GM12878 (cell line): Measurements from ENCODE around the gene YWHAG. TPM values are rescaled to one million over a fixed set of nuclear protein-coding genes. Genes with fewer than 3 reads are reported as not detected.

Source experiments
- ASH2L ChIP-seq: fragments of 300-600, 200-600 bp; sonication (generic); IDR thresholded peaks from 2 replicates; pipeline ENCODE4 v1.6.1; 2017; ENCODE audit warnings: low read depth, mild to moderate bottlenecking, borderline replicate concordance
- BRCA1 ChIP-seq: IDR thresholded peaks from 2 replicates; pipeline ENCODE4 v1.6.1; 2011; ENCODE audit warnings: low read depth, low read length, improper control_type of control experiment
- CEBPZ ChIP-seq: fragments of 150-350 bp; IDR thresholded peaks from 2 replicates; pipeline ENCODE4 v1.6.1; 2016; ENCODE audit warnings: low read depth, low read length
- EED ChIP-seq: sonication (generic); IDR thresholded peaks from 2 replicates; pipeline ENCODE4 v1.6.1; 2016; ENCODE audit warnings: antibody characterized with exemption, low read depth
- EZH2 ChIP-seq: IDR thresholded peaks from 2 replicates; pipeline ENCODE4 v1.6.1; 2012; ENCODE audit warnings: low read depth, mild to moderate bottlenecking, control low read depth, inconsistent platforms, low read length, borderline replicate concordance; ENCODE audit not compliant: control insufficient read depth
- GATAD2B ChIP-seq: fragments of 450-650 bp; conservative IDR thresholded peaks from 2 replicates; pipeline ENCODE4 v1.6.1; 2017; ENCODE audit warnings: low read depth, mild to moderate bottlenecking, moderate library complexity
- IRF5 ChIP-seq: fragments of 450-650 bp; IDR thresholded peaks from 2 replicates; pipeline ENCODE4 v1.6.1; 2017; ENCODE audit warnings: borderline replicate concordance
- MEF2A ChIP-seq: IDR thresholded peaks from 2 replicates; pipeline ENCODE4 v1.6.1; 2011; ENCODE audit warnings: low read depth, mild to moderate bottlenecking, low read length, moderate library complexity; ENCODE audit not compliant: insufficient read depth
- MYB ChIP-seq: fragments of 150-350 bp; IDR thresholded peaks from 2 replicates; pipeline ENCODE4 v1.6.1; 2014; ENCODE audit warnings: mild to moderate bottlenecking, low read depth, low read length, borderline replicate concordance
- MYC ChIP-seq: IDR thresholded peaks from 2 replicates; pipeline ENCODE4 v1.6.1; 2011; ENCODE audit warnings: mild to moderate bottlenecking, low read length, moderate library complexity, inconsistent platforms; ENCODE audit not compliant: insufficient read depth, insufficient replicate concordance, insufficient read length, severe bottlenecking
- NFIC ChIP-seq: IDR thresholded peaks from 2 replicates; pipeline ENCODE4 v1.6.1; 2012; ENCODE audit warnings: low read depth, mild to moderate bottlenecking, inconsistent platforms, low read length, moderate library complexity
- NR2C1 ChIP-seq: fragments of 450-650 bp; IDR thresholded peaks from 2 replicates; pipeline ENCODE4 v1.6.1; 2017; ENCODE audit warnings: antibody characterized with exemption, mild to moderate bottlenecking, moderate library complexity
- NRF1 ChIP-seq: conservative IDR thresholded peaks from 2 replicates; pipeline ENCODE4 v1.6.1; 2011; ENCODE audit warnings: mild to moderate bottlenecking, low read depth, low read length, improper control_type of control experiment
- PAX5 ChIP-seq: IDR thresholded peaks from 2 replicates; pipeline ENCODE4 v1.6.1; 2011; ENCODE audit warnings: low read depth, low read length, borderline replicate concordance
- PBX3 ChIP-seq: IDR thresholded peaks from 2 replicates; pipeline ENCODE4 v1.6.1; 2011; ENCODE audit warnings: mild to moderate bottlenecking, low read depth, low read length, moderate library complexity; ENCODE audit not compliant: insufficient replicate concordance
- POLR2AphosphoS2 ChIP-seq: IDR thresholded peaks from 2 replicates; pipeline ENCODE4 v1.6.1; 2011; ENCODE audit warnings: low read depth, mild to moderate bottlenecking, low read length, improper control_type of control experiment, moderate library complexity
- RAD21 ChIP-seq: IDR thresholded peaks from 2 replicates; pipeline ENCODE4 v1.6.1; 2011; ENCODE audit warnings: mild to moderate bottlenecking, low read depth, low read length, moderate library complexity; ENCODE audit not compliant: insufficient read depth
- RB1 ChIP-seq: fragments of 450-650 bp; formaldehyde crosslinking; IDR thresholded peaks from 2 replicates; pipeline ENCODE4 v1.6.1; 2017; ENCODE audit warnings: mild to moderate bottlenecking, borderline replicate concordance
- RBBP5 ChIP-seq: fragments of 200-600 bp; sonication (generic); conservative IDR thresholded peaks from 2 replicates; pipeline ENCODE4 v1.6.1; 2016
- SMC3 ChIP-seq: IDR thresholded peaks from 2 replicates; pipeline ENCODE4 v1.6.1; 2011; ENCODE audit warnings: low read length, improper control_type of control experiment, borderline replicate concordance
- SUZ12 ChIP-seq: fragments of 200-600 bp; sonication (generic); IDR thresholded peaks from one replicate; pipeline ENCODE4 v1.6.1; 2018; ENCODE audit warnings: antibody characterized with exemption, mild to moderate bottlenecking; ENCODE audit not compliant: unreplicated experiment
- TARDBP ChIP-seq: IDR thresholded peaks from 2 replicates; pipeline ENCODE4 v1.6.1; 2016; ENCODE audit warnings: borderline replicate concordance
- TBL1XR1 ChIP-seq: IDR thresholded peaks from 2 replicates; pipeline ENCODE4 v1.6.1; 2012; ENCODE audit warnings: low read depth, low read length, improper control_type of control experiment
- YY1 ChIP-seq: IDR thresholded peaks from 2 replicates; pipeline ENCODE4 v1.6.1; 2011; ENCODE audit warnings: low read depth, mild to moderate bottlenecking, low read length
- ZNF622 ChIP-seq: fragments of 450-650 bp; IDR thresholded peaks from 2 replicates; pipeline ENCODE4 v1.6.1; 2017; ENCODE audit warnings: mild to moderate bottlenecking, inconsistent platforms
- polyA plus RNA-seq, 11 experiments: library from polyadenylated mRNA; depleted of rRNA in 4 of 11; unstranded in 6 of 11; stranded (reverse) in 5 of 11; fragments of >200 nt; fragmentation: Nextera tagmentation in 4 of 11; fragmentation: Illumina TruSeq in 1 of 11; extraction: Ambion mirVana in 4 of 11; extraction: Trizol in 1 of 11; gene quantifications; 1 replicate in 1 of 11; 2 replicates in 10 of 11; pipeline versions ENCODE4 v1.2.1 to v1.2.3, GENCODE V29; 2011 to 2016; ENCODE audit warnings: inconsistent platforms in 2 of 11, missing spikeins in 2 of 11, low read depth in 1 of 11
- total RNA-seq, 4 experiments: library from RNA; depleted of rRNA in 3 of 4; stranded (reverse); fragments of >200 nt in 3 of 4; fragmentation: Illumina TruSeq in 1 of 4; extraction: Trizol in 1 of 4; gene quantifications; 2 replicates each; pipeline versions ENCODE4 v1.2.1 to v1.2.3, GENCODE V29; 2013 to 2021

Gene YWHAG
- total and polyA plus RNA-seq, 10 of the 15 experiments (the other 5 are each of a cell fraction or from before 2014, with no cell fraction given), result 20.2 to 157 (median 41.3) TPM

- TF ChIP-seq EED (no peak), NR2C1 (0 out of 2 replicates have a peak, but pooled peaks have one; percentile 18), PAX5 (peak; percentile 95), ZNF622 (no peak), MEF2A (peak; percentile 92), RAD21 (no peak), NFIC (no peak), TBL1XR1 (no peak; the same call in none of the 2 replicates), POLR2AphosphoS2 (peak; percentile 91; the same call in 1 of the 2 replicates), MYB (no peak), EZH2 (no peak), ASH2L (no peak), TARDBP (no peak), CEBPZ (no peak), RB1 (0 out of 2 replicates have a peak, but pooled peaks have one; percentile 32), NRF1 (no peak), YY1 (no peak), MYC (no peak), IRF5 (no peak), PBX3 (no peak), RBBP5 (no peak), GATAD2B (peak; percentile 96), SUZ12 (no peak), SMC3 (no peak; the same call in 1 of the 2 replicates), BRCA1 (no peak)
These were observed 56.2 kb downstream of the YWHAG start, which contains the start of gene HSPB1 (continued) for GRCh38 chr7:76302347-76303201.
